ENCODE data around the gene SLC22A7.

SLC22A7 gene

GRCh38 chr6:43284991-43285781, 12.9 kb upstream of the SLC22A7 start:
- no peak for DNase-seq

- DNase-seq = no peak
Observed at GRCh38 chr6:43285832-43286231, 12.2 kb upstream of the SLC22A7 start.

- DNase-seq = no peak
Observed at GRCh38 chr6:43286456-43286979, 11.5 kb upstream of the SLC22A7 start.

GRCh38 chr6:43286980-43287716, 10.9 kb upstream of the SLC22A7 start:
- no peak for DNase-seq

- no peak for DNase-seq
Observed at GRCh38 chr6:43287717-43288679, 10.1 kb upstream of the SLC22A7 start.

GRCh38 chr6:43290339-43290904, 7.6 kb upstream of the SLC22A7 start:
- DNase-seq = no peak

GRCh38 chr6:43290905-43291355, 7.1 kb upstream of the SLC22A7 start:
- no peak for DNase-seq

- no peak for DNase-seq
Observed at GRCh38 chr6:43291708-43292107, 6.4 kb upstream of the SLC22A7 start.

GRCh38 chr6:43292341-43292740, 5.7 kb upstream of the SLC22A7 start:
- no peak for DNase-seq

- no peak for DNase-seq
Observed at GRCh38 chr6:43292763-43293318, 5.2 kb upstream of the SLC22A7 start.

- DNase-seq = no peak
Observed at GRCh38 chr6:43293698-43294097, 4.4 kb upstream of the SLC22A7 start.

- no peak for DNase-seq
Observed at GRCh38 chr6:43294536-43294935, 3.5 kb upstream of the SLC22A7 start.

- no peak for DNase-seq
Observed at GRCh38 chr6:43295456-43295855, 2.6 kb upstream of the SLC22A7 start.

GRCh38 chr6:43296780-43297497, 1.1 kb upstream of the SLC22A7 start:
- no peak for DNase-seq

- no peak for DNase-seq
Observed at GRCh38 chr6:43298565-43299337, 691 bp downstream of the SLC22A7 start.

GRCh38 chr6:43299338-43300293, 1.6 kb downstream of the SLC22A7 start:
- DNase-seq = no peak

- DNase-seq = no peak
Observed at GRCh38 chr6:43301081-43301870, 3.2 kb downstream of the SLC22A7 start.

GRCh38 chr6:43302126-43302525, 4.1 kb downstream of the SLC22A7 start:
- DNase-seq = no peak

Measured in stimulated activated CD4-positive, alpha-beta T cell treated with anti-CD3 and anti-CD28 coated beads, Interleukin-12 subunit alpha, Interleukin-12 subunit beta, amount 100 ng/mL, for 4 hours (primary cell).